GM10248 (cell line): ENCODE measurements around the gene PRODH2.
A peak's percentile ranks its signal among the peaks of the same experiment; 100 is the strongest.
"Not testable (repeated sequence)": the region's sequence is repeated elsewhere in the genome, so short reads cannot be mapped to it uniquely, and the experiment has no call there.

ENCODE experiments used
- CTCF ChIA-PET: fragments of 300-600 bp; sonication (Branson Sonifier 250); formaldehyde crosslinking; extraction: SDS; loops from one replicate; lab custom pipeline; 2021; ENCODE audit warnings: antibody characterized with exemption; lab: Yijun Ruan, JAX
- POLR2A ChIA-PET: fragments of 350-650 bp; sonication (Branson Sonifier 250); formaldehyde crosslinking; extraction: SDS; loops from one replicate; lab custom pipeline; 2020; ENCODE audit warnings: antibody characterized with exemption; lab: Yijun Ruan, JAX
- DNase-seq: peaks from one replicate; pipeline ENCODE4 v3.0.0; 2012; ENCODE audit errors: extremely low spot score
- TF ChIP-seq, protein P1 (sequence below): IDR thresholded peaks from 2 replicates; pipeline ENCODE4 v1.5.1; 2012; ENCODE audit warnings: mild to moderate bottlenecking, low read depth; ENCODE audit errors: extremely low read depth, missing control alignments, control extremely low read depth

PRODH2 gene

GRCh38 chr19:35842666-35843272, 30.1 kb upstream of the PRODH2 start:
- TF ChIP-seq, protein P1, sequence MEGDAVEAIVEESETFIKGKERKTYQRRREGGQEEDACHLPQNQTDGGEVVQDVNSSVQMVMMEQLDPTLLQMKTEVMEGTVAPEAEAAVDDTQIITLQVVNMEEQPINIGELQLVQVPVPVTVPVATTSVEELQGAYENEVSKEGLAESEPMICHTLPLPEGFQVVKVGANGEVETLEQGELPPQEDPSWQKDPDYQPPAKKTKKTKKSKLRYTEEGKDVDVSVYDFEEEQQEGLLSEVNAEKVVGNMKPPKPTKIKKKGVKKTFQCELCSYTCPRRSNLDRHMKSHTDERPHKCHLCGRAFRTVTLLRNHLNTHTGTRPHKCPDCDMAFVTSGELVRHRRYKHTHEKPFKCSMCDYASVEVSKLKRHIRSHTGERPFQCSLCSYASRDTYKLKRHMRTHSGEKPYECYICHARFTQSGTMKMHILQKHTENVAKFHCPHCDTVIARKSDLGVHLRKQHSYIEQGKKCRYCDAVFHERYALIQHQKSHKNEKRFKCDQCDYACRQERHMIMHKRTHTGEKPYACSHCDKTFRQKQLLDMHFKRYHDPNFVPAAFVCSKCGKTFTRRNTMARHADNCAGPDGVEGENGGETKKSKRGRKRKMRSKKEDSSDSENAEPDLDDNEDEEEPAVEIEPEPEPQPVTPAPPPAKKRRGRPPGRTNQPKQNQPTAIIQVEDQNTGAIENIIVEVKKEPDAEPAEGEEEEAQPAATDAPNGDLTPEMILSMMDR: no peak
- ChIA-PET POLR2A (no interaction called here), CTCF (no interaction called here)
- no peak for DNase-seq

GRCh38 chr19:35841961-35842595, 29.4 kb upstream of the PRODH2 start:
- POLR2A ChIA-PET: no interaction called here
- DNase-seq: no peak
- TF ChIP-seq, protein P1: no peak
- CTCF ChIA-PET: no interaction called here

- not testable (repeated sequence) for DNase-seq
- POLR2A ChIA-PET: interaction anchor here (0.6 kb wide), 1 partner anchor 38 kb away, joined by 3 read pairs; no protein-coding TSS in a partner anchor
- CTCF ChIA-PET: interaction anchor here (1.1 to 1.4 kb wide), 2 partner anchors 28 to 95 kb away, joined by 3 read pairs; no protein-coding TSS in a partner anchor
Measured at GRCh38 chr19:35836096-35836495, 23.5 kb upstream of the PRODH2 start.

DNA sequence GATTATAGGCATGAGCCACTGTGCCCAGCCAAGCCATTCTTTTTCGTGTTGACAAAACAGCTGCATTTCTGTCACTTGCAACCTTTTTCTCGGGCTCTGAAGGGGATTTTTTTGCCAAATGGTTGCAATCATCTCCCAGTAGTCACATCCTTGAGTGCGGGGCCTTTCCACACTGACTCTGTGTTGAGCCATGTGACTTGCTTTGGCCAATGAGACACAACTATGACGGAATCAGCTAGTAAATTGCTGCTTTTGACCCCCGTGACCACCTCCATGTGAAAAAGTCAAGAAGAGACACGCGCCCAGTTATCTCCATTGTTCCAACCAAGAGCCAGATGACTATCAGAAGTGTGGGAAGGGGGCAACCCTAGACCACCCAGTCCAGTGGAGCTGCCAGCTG, 21.3 kb upstream of the PRODH2 start:
- CTCF ChIA-PET: no interaction called here
- DNase-seq: no peak
- POLR2A ChIA-PET: no interaction called here
- TF ChIP-seq, protein P1: no peak

DNA sequence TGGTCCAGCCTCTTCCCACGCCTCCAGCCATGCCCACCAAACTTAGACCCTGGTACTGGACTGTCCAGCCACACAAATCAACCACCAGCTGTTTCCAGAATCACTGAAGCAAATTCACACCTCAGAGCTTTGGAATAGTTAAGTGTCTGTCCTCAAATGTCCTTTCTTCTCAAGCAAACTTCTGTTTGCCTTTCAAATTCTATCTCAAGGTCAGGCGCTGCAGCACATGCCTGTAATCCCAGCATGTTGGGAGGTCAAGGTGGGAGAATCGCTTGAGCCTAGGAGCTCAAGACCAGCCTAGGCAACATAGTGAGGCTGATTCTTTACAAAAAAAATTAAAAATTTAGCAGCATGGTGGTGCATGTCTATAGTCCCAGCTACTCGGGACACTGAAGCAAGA, 19.4 kb upstream of the PRODH2 start:
- POLR2A ChIA-PET: interaction anchor here (0.7 kb wide), 1 partner anchor 777 kb away, joined by 3 read pairs; no protein-coding TSS in a partner anchor
- CTCF ChIA-PET: no interaction called here
- TF ChIP-seq, protein P1: no peak
- no peak for DNase-seq

DNA sequence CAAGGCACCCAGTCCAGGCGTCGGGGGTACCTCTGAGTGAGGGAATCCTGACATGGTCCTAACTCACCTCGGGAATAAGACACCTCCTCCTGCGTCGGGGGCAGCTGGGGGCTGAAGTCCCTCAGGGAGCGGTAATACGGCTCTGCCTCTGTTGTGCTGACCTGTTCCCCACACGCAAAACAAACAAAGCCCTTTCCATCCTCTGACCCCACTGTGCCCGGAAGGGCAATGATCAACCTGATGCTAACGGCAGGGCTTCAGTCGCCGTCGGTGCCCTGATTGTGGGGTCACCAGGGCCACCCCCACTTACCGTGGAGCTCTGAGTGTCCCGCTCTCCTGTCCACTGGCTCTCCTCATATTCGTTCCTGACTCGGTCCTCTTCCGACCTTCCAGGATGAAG, 18.3 kb upstream of the PRODH2 start:
- ChIA-PET POLR2A (no interaction called here), CTCF (no interaction called here)
- TF ChIP-seq, protein P1: no peak
- DNase-seq: no peak

DNA sequence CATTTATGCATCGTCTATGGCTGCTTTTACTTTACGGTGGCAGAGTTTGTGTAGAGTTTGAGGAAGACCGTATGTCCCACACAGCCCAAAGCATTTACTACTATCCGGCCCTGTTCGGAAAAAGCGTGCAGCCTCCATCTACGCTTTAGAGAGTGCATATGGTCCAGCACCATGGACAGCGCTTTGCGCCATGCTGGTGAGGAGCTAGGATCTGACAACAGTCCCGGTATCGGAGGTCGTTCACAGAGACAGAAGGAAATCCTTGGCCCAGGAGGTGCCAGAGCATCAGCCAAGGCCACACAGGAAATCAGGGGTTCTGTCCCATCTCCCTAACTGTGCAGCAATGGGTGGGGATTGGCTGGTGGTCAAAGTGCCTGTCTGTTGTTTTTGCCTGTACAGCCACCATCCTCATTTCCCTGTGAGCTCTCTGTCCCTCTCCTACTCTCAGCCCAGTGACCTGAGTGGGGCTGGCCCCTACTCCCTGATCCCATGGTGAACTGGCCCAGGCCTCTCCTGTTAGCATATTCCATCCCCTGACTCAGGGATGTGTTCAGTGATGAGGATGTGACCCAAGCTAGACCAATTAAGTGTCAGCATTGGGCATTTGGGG, 16.2 kb upstream of the PRODH2 start:
- peak; percentile 67 for DNase-seq
- CTCF ChIA-PET: no interaction called here
- TF ChIP-seq, protein P1: no peak
- POLR2A ChIA-PET: no interaction called here
